Activated T-cell treated with anti-CD3 and anti-CD28 coated beads for 4 hours (primary cell): ENCODE measurements around the gene NENF.
A peak's percentile ranks its signal among the peaks of the same experiment; 100 is the strongest.

Experiments used
- DNase-seq: peaks from one replicate; pipeline ENCODE4 v3.0.0-alpha.2; 2020

Gene NENF

DNA sequence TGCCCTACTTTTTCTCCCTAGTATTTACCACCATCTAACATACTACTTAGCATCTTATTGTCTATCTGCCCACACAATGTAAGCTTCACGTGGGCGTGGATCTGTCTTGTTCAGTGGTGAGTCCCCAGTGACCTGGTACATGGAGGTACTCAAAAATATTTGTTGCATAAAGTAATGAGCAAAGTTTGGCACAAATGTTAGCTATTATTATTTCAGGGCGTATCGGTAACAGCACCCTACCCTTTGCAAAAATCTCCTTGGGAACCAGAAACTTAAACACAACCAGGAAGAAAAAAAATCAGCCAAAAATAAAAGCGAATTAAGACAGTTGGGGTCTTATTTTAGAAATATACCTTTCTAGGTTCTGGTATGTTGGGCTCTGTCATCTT, 454 bp upstream of the NENF start:
- DNase-seq: no peak

DNA sequence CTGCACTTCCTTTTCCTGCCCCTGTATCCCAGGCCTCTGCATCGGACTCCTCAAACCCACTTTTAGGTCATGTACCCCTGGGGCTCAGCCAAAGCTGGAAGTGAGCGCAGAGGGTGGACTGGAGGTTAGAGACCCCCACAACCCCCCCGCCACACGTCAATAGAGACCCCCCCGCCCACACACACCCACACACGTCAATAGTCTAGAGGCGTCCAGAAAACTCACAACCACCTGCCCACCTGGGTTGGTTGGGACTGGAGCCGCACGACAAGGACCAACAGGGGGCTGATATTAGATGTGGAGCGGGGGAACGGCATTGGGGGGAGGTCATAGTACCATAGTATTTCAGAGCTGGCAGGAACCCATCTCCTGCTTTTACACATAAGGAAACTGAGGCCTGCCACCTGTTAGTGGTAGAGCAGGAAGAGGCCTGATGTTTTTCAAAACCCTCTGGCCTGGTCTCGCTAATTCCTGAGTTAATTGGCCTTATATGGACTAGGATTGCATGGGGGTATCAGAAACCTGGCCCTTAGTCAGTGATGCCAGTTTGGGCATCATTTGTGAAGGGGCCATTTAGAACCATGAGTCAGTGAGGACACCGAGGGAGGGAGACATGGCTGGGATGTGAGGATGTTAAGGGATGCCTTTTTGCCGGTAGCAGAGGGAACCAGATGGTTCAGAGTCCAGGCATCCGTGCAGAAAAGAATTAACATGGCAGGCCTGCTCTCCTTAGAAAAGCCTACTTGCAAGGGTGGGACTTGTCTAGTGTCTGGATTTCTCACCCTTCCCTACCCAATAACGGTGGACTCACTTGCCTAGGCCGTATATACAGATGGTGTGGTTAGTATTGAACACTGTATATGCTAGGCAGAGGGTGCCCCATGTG, 1.1 kb downstream of the NENF start:
- DNase-seq: no peak

- no peak for DNase-seq
Measured at GRCh38 chr1:212434992-212435391, 2.3 kb downstream of the NENF start.

DNA sequence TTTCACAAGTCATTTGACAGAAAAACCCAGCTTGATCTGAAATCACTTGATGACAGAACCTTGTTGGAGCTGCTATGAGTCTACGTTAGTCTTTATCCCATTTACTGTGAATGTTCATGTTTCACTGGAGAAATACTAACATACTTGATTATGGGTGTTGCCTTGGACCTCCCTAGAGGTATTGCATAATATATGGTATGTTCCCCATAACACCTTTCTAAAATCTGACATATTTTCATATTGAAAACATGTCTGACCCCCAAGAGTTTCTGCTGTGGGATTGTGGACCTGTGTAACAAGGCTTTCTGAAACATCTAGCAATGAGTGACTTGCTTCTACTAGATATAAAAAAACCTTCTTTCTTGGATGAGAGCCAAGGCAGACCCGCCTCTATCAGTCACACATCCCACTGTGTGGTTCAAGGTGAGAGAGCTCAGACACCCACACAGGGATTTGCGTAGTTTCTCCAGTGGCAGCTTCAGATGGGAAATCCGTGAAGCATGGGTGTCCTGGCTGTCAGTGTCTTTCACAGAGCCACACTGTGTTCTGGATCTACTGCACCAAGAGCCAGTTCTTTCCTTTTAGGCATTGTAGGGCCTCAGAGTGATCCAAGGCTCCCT, 4.6 kb downstream of the NENF start:
- no peak for DNase-seq

DNA sequence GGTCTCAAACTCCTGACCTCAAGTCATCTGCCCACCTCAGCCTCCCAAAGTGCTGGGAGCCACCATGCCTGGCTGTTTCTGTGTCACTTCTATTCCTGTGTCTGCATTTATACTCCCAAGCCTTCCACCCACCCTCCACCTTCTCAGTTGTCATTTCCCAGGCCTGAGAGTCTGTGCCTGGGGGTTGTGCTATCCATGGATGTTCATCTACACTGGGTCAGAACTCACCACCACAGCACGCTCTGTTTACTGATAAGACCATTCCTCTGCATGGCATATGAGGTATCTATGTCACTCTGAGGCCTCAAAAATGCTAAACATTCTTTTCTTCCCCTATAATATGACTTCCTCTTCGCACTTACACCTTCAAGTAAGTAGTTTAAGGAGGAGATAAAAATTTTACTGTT, 6.1 kb downstream of the NENF start:
- no peak for DNase-seq

- DNase-seq: no peak
Measured at GRCh38 chr1:212440419-212440818, 7.7 kb downstream of the NENF start.

DNA sequence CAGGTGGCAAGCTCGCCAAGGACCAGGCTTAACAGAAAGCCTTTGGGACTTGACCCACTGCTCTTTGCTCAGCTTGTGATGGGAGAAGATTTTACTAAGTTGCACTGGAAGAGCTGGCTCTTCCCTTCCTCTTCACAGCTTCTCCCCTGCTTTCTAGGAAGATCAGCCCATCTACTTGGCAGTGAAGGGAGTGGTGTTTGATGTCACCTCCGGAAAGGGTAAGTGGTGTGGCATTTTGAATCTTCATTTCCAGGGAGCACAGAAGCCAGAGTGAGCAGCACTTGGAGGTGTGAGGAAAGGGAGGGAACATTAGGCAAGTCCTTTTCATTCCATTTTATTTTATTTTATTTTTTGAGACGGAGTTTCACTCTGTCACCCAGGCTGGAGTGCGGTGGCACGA, 9.7 kb downstream of the NENF start:
- no peak for DNase-seq

DNA sequence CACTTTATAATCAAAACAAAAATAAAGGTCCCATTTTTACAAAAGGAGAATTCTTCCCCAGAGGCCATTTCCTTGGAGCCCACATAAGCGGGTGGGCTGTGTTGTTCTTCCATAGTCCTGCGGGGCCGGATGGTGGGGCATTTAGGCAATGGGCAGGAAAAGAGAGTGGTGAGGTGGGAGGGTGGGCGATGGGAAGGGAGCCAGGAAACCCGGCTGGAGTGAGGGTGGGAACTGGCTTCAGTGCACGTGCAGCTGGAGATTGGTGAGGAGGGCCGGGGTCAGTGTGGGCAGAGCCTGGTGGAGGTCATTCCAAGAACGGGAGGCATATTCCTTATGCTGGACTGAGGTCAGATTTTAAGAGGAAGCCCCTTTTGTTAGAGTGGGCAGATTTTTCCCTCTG, 13.6 kb downstream of the NENF start:
- no peak for DNase-seq

- DNase-seq: no peak
Measured at GRCh38 chr1:212447478-212447877, 14.8 kb downstream of the NENF start.

DNA sequence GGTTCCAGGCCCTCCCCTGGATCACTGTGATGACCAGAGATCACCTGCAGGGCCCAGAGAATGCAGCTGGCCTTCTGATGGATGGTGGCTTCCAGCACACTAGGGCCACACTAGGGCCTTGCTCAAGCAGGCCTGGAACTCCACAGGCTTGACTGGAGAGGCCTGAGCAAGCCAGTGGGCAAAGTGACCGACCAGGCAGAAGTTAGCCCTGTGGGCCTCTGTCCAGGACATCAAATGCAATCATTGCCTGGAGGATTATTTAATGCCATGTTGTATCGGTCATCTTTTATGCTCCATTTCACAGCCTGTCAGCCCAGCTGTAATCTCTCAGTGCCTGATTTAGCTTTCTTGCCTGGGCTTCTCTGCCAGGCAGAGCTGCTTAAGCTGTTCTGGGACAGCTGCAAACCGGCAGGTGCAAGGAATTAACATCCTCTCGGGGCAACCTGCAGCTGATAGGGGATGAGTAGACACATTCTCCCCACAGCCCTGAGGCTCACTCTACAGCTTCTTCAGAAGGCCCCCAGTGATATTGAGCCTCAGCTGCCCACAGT, 17.7 kb downstream of the NENF start:
- DNase-seq: no peak

GRCh38 chr1:212451416-212452322, 18.9 kb downstream of the NENF start:
- no peak for DNase-seq

GRCh38 chr1:212452323-212453155, 19.8 kb downstream of the NENF start:
- no peak for DNase-seq

- no peak for DNase-seq
Measured at GRCh38 chr1:212453156-212453857, 20.6 kb downstream of the NENF start.

GRCh38 chr1:212454741-212455140, 22.0 kb downstream of the NENF start:
- DNase-seq: no peak

DNA sequence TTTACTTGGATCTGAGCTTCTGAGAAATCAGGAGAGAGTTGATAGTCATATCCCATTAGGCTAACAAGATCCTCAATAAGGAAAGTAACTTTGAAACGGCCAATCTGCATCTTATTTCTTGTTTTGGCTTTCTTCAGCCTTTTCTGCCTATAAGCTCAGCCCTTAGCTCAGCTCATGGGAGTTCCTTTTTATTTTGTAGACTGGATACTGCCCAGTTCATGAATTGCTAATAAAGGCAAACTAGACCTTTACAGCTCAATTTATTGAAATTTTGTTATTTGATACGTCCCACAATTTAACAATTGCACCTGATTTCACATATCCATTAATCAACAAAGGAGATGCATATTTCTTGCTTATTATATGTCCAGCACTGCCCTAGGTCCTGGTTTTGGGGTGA, 22.7 kb downstream of the NENF start:
- DNase-seq: no peak

- DNase-seq: peak; percentile 86
Measured at GRCh38 chr1:212455803-212456528, 23.2 kb downstream of the NENF start.

DNA sequence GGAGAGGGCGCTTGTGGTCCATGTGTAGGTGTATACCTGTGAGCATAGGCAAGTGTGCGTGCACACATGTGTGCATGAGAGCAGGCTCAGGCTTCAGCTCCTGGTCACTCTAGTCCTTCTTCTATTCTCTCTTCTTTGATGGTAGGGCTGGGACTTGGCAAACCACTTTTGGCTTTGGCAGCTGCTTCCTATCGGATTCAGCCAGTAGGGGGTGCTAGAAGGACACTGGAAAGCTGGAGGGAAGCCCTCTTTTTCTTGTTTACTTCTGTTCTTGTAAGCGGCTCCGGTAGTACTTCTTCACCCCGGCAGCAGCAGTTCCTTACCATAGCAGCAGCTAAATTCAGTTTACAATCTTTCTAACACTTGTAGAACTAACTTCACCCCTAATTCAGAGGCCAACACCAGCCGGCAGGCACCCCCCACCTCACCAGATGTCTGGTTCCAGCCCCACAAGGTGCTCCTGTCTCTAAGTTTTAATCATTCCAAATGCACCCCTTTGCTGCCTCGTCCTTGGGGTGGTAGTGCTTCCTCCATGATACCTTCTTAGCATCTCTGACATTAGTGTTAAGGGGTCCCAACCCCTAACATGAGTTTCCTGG, 25.1 kb downstream of the NENF start:
- peak; percentile 38 for DNase-seq

- DNase-seq: no peak
Measured at GRCh38 chr1:212458817-212459216, 26.1 kb downstream of the NENF start.

DNA sequence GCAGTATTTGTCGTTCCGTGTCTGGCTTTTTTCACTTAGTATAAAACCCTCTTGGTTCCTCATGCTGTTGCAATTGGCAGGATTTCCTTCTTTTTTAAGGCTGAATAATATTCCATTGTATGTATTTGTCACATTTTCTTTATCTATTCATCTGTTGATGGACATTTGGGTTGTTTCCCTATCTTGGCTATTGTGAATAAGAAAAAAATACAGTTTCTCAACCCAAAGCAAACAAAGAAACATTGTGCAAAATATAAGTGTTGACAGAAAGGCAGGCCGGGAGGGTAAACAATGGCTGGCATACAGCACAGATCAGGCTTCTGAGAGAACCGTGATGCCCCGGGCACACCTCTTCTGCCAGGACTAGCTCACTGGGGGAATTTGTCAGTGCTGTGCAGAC, 26.9 kb downstream of the NENF start:
- DNase-seq: no peak

- DNase-seq: no peak
Measured at GRCh38 chr1:212460376-212460775, 27.7 kb downstream of the NENF start.
